HUES48 (cell line): ENCODE results near the gene EDEM2.
"Not testable (repeated sequence)": the region's sequence is repeated elsewhere in the genome, so short reads cannot be mapped to it uniquely, and the experiment has no call there.

Experiments
- H3K27ac ChIP-seq: one replicate; pipeline ENCODE4 v1.7.0; 2013; ENCODE audit warnings: low read depth, low read length, inconsistent platforms
- H3K27me3 ChIP-seq: 2 replicates; pipeline ENCODE4 v1.6.1; 2013; ENCODE audit warnings: mild to moderate bottlenecking, low read length; ENCODE audit not compliant: control insufficient read depth, insufficient read depth
- H3K36me3 ChIP-seq: 2 replicates; pipeline ENCODE4 v1.6.1; 2013; ENCODE audit warnings: low read length; ENCODE audit not compliant: control insufficient read depth, insufficient read depth
- H3K4me1 ChIP-seq: 2 replicates; pipeline ENCODE4 v1.6.1; 2013; ENCODE audit warnings: mild to moderate bottlenecking, low read length; ENCODE audit not compliant: control insufficient read depth, insufficient read depth
- H3K4me3 ChIP-seq: 2 replicates; pipeline ENCODE4 v1.5.1; 2013; ENCODE audit warnings: mild to moderate bottlenecking, low read depth, low read length
- H3K9ac ChIP-seq: 2 replicates; pipeline ENCODE4 v1.6.1; 2013; ENCODE audit warnings: mild to moderate bottlenecking, low read depth, low read length, moderate library complexity
- H3K9me3 ChIP-seq: 2 replicates; pipeline ENCODE4 v1.6.1; 2013; ENCODE audit warnings: low read length; ENCODE audit not compliant: control insufficient read depth, insufficient read depth

The EDEM2 gene, protein sequence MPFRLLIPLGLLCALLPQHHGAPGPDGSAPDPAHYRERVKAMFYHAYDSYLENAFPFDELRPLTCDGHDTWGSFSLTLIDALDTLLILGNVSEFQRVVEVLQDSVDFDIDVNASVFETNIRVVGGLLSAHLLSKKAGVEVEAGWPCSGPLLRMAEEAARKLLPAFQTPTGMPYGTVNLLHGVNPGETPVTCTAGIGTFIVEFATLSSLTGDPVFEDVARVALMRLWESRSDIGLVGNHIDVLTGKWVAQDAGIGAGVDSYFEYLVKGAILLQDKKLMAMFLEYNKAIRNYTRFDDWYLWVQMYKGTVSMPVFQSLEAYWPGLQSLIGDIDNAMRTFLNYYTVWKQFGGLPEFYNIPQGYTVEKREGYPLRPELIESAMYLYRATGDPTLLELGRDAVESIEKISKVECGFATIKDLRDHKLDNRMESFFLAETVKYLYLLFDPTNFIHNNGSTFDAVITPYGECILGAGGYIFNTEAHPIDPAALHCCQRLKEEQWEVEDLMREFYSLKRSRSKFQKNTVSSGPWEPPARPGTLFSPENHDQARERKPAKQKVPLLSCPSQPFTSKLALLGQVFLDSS

DNA sequence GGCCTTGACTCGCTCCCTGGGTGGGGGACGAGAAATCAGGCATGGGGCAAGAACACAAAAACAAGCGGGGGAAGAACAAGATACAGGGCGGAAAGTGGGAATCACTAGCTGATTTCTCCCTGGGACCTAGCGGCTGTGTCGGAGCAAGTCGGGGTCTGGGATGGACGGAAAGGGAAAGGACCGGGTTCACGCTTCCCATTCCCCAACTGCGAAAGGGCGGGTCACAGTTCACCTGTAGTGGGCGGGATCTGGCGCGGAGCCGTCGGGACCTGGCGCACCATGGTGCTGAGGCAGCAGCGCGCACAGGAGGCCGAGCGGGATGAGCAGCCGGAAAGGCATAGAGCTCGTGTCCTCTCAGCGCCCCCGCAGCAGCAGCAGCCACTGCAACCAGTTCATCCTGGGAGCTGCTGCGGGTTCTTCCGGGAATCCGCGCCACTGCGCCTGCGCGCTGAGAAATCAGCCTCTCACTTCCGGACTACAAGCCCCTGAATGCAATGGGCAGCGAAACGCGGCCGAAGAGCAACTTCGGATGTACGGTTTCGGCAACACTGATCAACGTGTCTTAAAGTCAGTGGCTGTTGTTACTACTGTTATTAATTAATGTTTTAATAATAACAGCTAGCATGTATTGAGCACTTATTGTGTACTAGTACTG lies at the start of gene EDEM2:
TSS of gene EDEM2 (minus strand) at position 417 of the 655 bp plus-strand sequence. CDS start at position 339, 78 bp downstream.
- Histone ChIP-seq H3K36me3 (peaks cover 19% of the 10 kb centered on the region), H3K27ac (peak within 1 kb of the TSS; percentile 86), H3K27me3 (no peaks in the 10 kb centered on the region), H3K4me1 (peaks cover 5% of the 10 kb centered on the region), H3K9ac (peak within 1 kb of the TSS; percentile 50), H3K4me3 (peak within 1 kb of the TSS; percentile 85), H3K9me3 (no peaks in the 10 kb centered on the region)

DNA sequence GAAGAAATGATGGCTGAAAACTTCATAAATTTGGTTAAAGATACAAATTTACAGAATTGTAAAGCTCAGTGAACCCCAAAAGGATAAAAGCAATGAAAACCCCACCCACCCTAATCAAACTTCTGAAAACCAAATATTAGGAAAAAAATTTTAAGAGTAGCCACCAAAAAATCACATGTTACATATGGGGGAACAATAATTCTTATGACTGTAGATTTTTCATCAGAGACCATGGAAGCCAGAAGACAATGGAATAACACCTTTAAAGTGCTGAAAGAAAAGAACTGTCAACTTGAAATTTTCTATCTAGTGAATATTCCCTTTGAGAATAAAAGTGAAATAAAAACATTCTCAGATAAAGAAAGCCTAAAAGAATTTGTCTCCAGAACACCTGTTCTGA lies 49.2 kb upstream of the EDEM2 start:
- peaks cover 4% of the 10 kb centered on the region; the same call in 1 of the 2 replicates for H3K4me1 ChIP-seq
- no peaks in the 10 kb centered on the region for H3K27me3 ChIP-seq
- peaks cover 16% of the 10 kb centered on the region for H3K9me3 ChIP-seq
- no peak overlapping the region for H3K4me3 ChIP-seq
- no peaks in the 10 kb centered on the region for H3K36me3 ChIP-seq
- H3K27ac ChIP-seq, result no peak overlapping the region
- H3K9ac ChIP-seq, result no peak overlapping the region

DNA sequence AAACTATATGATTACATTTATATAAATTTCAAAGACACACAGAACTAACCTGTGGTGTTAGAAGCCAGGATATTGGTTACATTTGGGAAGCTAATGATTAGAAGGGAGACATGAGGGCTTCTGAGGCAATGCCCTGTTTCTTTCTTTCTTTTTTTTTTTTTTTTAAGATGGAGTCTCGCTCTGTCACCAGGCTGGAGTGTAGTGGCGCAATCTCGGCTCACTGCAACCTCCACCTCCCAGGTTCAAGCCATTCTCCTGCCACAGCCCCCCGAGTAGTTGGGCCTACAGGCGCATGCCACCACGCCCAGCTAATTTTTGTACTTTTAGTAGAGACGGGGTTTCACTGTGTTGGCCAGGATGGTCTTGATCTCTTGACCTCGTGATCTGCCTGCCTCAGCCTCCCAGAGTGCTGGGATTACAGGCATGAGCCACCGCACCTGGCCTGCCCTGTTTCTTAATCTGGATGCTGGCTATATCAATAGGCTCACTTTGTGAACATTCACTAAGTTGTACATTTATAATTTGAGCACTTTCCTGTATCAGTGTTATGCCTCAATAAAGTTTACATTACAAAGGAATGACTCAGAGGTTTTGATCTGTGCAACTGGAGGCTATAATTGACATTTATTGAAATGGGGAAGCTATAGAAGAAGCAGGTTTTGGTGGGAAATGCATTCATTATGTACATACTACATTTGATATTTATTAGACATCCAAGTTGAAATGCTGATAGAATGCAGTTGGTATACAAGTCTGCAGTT lies 46.1 kb upstream of the EDEM2 start:
- not testable (repeated sequence) for H3K4me1 ChIP-seq, H3K9ac ChIP-seq, H3K27me3 ChIP-seq, H3K4me3 ChIP-seq, H3K27ac ChIP-seq, H3K36me3 ChIP-seq
- peaks cover 12% of the 10 kb centered on the region for H3K9me3 ChIP-seq

DNA sequence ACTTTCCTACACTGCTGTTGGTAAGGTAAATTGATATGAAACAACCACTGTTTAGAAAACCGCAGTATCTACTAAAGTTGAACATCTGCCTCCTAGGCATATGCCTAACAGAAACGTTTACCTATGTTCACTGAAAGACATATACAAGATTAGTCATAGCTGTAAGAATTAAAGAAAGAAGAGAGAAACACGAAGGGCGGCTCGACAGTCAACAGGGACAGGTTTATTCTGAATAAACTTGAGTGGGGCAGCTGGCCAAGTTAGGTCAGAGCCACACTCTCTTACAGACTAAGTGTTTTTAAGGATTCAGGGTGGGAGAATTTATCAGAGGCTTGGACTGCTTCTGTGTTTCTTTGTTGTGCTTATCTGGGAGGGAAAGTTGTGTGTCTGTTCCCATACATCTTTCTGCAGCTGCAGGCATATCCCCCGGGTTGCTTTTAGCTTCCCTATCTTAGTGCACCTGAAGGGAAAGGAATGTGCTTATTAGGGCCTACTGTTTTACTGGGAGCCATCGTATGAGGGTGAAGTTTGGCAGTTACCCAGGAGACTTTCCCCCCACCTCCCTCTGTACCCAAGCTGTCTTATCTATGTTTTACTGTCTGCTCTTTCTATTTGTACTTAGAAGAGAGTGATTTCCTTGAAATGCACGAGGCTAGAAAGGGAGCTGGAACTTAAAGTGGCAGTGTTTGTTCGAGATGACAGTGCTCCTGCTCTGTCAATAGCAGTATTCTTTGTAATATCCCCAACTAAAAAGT lies 45.2 kb upstream of the EDEM2 start:
- Histone ChIP-seq H3K4me3 (no peak overlapping the region), H3K9me3 (peaks cover 14% of the 10 kb centered on the region), H3K36me3 (no peaks in the 10 kb centered on the region), H3K4me1 (peaks cover 4% of the 10 kb centered on the region; the same call in 1 of the 2 replicates), H3K9ac (no peak overlapping the region), H3K27me3 (no peaks in the 10 kb centered on the region), H3K27ac (no peak overlapping the region)

DNA sequence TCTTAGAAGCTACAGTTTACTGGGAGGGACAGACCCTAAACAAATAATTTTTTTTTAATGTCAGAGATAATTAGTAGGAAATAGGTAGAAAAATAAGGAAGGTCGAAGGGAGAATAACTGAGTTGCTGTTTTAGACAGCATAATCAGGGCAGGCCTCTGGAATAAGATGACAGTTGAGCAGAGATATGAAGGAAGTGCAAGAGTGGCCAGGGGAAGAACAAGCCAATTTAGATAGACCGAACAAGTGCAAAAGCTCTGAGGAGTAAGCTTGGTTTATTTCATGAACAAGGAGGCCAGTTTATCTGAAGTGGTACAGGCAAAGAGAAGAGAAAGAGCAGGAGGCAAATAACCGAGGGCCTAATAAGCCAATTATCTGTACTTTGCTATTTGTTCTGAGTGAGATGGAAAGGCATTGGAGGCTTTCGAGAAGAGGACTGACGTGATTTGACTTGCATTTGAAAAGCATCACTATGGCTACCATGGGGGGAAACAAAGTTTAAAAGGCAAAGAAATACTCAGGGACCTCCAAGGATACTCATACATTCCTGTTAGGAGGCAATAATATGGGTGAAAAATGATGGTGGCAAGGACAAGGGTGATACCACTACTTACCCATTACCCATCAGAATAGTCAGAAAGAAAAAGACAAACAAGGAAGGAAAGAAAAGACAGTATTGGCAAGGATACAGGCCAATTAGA lies 44.4 kb upstream of the EDEM2 start:
- Histone ChIP-seq H3K9me3 (peaks cover 10% of the 10 kb centered on the region), H3K36me3 (no peaks in the 10 kb centered on the region), H3K9ac (no peak overlapping the region), H3K4me1 (peaks cover 4% of the 10 kb centered on the region; the same call in 1 of the 2 replicates), H3K4me3 (no peak overlapping the region), H3K27ac (no peak overlapping the region), H3K27me3 (no peaks in the 10 kb centered on the region)

DNA sequence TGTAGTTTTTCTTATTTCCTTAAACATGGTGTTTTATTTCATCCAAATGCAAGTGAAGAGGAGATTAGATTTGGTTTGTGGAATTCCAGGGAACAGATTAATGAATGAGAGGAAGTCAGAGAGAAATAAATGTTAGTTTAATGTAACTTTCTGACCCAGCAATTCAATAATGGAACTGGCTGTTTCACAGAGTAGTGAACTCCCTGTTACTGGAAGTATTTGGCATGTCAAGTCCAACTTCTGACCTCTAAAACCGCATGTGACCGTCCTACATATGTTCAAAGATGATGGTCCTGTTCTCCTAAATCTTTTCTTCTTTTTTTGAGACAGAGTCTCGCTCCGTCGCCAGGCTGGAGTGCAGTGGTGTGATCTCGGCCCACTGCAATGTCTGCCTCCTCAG lies 43.4 kb upstream of the EDEM2 start:
- H3K36me3 ChIP-seq, result no peaks in the 10 kb centered on the region
- H3K4me1 ChIP-seq, result peaks cover 4% of the 10 kb centered on the region; the same call in 1 of the 2 replicates
- no peak overlapping the region for H3K4me3 ChIP-seq
- H3K9me3 ChIP-seq, result peaks cover 5% of the 10 kb centered on the region; the same call in 1 of the 2 replicates
- no peak overlapping the region for H3K9ac ChIP-seq
- no peaks in the 10 kb centered on the region for H3K27me3 ChIP-seq
- no peak overlapping the region for H3K27ac ChIP-seq

DNA sequence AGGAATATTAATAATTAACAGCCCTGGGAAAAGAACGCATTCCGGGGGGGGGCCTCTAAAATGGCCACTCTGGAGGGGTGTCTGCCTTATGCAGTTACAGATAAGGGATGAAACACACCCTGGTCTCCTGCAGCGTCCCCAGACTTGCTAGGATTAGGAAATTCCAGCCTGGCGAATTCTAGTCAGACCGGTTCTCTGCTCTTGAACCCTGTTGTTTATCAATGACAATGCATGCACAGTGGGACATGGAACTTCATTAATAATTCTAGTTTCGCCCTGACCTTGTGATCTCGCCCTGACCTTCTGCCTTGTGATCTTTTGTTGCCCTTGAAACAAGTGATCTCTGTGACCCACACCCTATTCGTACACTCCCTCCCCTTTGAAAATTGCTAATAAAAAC lies 42.1 kb upstream of the EDEM2 start:
- H3K9ac ChIP-seq, H3K27ac ChIP-seq, H3K27me3 ChIP-seq, H3K9me3 ChIP-seq, H3K4me3 ChIP-seq, H3K4me1 ChIP-seq, H3K36me3 ChIP-seq: not testable (repeated sequence)

DNA sequence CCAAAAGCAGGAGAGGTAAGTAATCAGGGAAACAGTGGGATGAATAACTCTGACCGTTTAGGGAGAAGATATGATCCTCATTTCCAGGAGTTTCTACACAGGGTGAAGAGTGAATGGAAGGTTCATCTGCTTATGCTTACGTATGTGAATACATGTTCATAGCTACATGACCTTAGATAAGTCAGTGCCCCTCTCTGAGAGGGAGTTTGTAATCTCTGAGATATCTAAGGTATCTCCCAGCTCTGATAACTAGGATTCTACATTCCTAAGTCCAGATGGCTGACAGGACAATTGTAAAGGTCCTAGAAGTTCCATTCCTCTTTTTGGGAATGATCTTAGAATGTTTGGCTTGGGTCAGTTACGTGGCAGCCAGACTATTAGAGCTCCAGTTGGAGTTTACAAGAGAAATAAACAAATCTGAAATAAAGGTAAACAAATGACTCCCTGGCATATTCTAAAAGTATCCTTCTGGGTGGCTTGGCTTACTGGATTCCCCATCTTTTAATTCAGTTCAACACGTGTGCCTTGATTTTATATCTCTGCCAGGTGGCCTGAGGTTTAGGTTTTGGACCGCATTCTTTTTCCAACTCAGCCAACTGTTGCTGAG lies 40.6 kb upstream of the EDEM2 start:
- peaks cover 4% of the 10 kb centered on the region; the same call in 1 of the 2 replicates for H3K4me1 ChIP-seq
- H3K9ac ChIP-seq, result no peak overlapping the region
- peaks cover 5% of the 10 kb centered on the region; the same call in 1 of the 2 replicates for H3K9me3 ChIP-seq
- no peaks in the 10 kb centered on the region for H3K27me3 ChIP-seq
- H3K27ac ChIP-seq, result no peak overlapping the region
- H3K36me3 ChIP-seq, result no peaks in the 10 kb centered on the region
- H3K4me3 ChIP-seq, result no peak overlapping the region

DNA sequence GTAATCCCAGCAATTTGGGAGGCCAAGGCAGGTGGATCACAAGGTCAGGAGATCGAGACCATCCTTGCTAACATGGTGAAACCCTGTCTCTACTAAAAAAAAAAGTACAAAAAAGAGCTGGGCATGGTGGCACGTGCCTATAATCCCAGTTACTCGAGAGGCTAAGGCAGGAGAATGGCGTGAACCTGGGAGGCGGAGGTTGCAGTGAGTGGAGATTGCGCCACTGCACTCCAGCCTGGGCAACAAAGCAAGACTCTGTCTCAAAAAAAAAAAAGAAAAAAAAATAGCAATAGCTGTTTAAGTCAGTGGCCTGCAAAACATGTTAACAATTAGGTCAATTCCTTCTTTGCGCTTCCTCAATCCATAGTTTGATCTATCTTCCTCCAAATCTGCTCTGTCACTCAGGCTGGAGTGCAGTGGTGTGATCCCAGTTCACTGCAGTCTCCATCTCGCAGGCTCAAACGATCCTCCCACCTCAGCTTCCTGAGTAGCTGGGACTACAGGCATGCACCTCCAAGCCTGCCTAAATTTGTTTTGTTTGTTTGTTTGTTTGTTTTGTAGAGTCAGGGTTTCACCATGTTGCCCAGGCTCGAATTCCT lies 39.7 kb upstream of the EDEM2 start:
- not testable (repeated sequence) for H3K9me3 ChIP-seq, H3K27ac ChIP-seq, H3K27me3 ChIP-seq, H3K36me3 ChIP-seq, H3K4me1 ChIP-seq, H3K4me3 ChIP-seq, H3K9ac ChIP-seq
